C4-2B (cell line): ENCODE data around the gene TFB1M.

Source experiments
- ZFX ChIP-seq: fragments of 450-650 bp; IDR thresholded peaks from 2 replicates; pipeline ENCODE4 v1.6.1; 2017
- TF ChIP-seq, protein P1 (sequence below): fragments of 450-650 bp; conservative IDR thresholded peaks from 2 replicates; pipeline ENCODE4 v1.5.1; 2017; ENCODE audit warnings: mild to moderate bottlenecking

DNA sequence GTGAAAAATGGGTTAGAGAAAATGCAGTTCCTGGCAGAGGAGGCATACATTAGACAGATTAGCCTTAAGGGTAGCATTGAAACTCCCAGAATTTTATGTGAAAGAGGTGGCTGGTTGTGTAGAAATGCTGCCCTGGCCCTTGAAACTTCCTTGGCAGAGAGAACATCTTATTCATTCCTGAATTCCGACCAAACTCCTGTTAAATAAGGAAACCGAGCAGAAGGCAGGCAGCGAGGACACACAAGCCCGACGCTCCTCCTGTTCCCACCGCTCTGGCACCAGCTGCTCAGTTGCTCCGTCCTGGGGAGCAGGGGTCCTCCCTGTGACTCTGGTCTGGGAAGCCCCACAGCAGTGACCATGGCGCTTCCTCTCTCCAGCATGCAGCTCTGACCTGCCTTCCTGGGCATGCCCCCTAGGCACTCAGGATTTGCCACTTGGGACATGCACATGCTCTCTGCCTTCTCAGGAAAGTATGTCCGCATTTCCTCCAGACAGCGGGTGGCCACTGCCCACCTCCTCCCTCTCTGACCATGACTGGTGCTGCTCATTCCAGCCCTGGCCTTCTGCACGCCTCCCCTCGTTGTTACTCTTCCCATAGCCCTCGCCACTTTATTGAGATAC, 85.6 kb downstream of the TFB1M start:
- TF ChIP-seq, protein P1, sequence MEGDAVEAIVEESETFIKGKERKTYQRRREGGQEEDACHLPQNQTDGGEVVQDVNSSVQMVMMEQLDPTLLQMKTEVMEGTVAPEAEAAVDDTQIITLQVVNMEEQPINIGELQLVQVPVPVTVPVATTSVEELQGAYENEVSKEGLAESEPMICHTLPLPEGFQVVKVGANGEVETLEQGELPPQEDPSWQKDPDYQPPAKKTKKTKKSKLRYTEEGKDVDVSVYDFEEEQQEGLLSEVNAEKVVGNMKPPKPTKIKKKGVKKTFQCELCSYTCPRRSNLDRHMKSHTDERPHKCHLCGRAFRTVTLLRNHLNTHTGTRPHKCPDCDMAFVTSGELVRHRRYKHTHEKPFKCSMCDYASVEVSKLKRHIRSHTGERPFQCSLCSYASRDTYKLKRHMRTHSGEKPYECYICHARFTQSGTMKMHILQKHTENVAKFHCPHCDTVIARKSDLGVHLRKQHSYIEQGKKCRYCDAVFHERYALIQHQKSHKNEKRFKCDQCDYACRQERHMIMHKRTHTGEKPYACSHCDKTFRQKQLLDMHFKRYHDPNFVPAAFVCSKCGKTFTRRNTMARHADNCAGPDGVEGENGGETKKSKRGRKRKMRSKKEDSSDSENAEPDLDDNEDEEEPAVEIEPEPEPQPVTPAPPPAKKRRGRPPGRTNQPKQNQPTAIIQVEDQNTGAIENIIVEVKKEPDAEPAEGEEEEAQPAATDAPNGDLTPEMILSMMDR, result no peak
- TF ChIP-seq ZFX, result no peak
